ENCODE data around the gene RPS6KL1.

Gene RPS6KL1

DNA sequence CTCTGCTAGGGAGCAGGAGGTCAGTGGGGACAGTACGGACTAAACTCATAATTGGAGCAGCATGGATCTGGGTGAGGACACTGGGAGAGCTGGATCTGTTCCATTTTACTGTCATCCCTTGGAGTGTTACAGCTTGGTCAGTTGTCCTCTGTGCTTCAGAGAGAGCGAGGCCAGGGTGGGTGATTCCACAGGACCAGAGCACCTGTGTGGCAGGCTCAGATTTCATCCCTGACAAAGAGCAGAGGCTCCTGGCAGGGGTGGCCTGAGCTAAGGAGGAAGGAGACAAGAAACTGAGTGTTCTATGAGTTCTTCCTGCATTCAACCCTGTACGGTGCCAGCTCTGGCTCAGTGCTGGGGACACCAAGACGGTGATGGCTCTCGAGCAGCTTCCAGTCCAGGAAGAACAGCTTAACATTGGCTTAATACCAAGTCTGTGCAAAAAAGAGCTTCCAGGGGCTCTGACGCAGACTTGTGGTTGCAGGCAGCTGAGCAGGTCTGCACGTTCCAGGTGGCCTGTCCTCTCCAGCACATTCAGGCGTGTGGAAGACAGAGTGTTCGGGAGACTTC, 40.7 kb upstream of the RPS6KL1 start:
- no peak overlapping the region for H3K4me3 ChIP-seq (ENCODE audit: insufficient read depth in 1 of 2, low read depth in 1 of 2, low read length in 2 of 2)
- H4K91ac ChIP-seq (ENCODE audit: low read length): no peak overlapping the region
- H3K27me3 ChIP-seq (ENCODE audit: control insufficient read depth in 1 of 2, insufficient read depth in 1 of 2, low read length in 2 of 2): peaks cover 0 to 4% of the 10 kb centered on the region in 2 experiments
- no peak overlapping the region for H3K14ac ChIP-seq (ENCODE audit: low read length in 2 of 2)
- no peak overlapping the region for H2AFZ ChIP-seq (ENCODE audit: low read depth, low read length)
- no peak overlapping the region for H3K27ac ChIP-seq (ENCODE audit: low read length, poor library complexity, severe bottlenecking)
- no peak overlapping the region for H2BK12ac ChIP-seq (ENCODE audit: low read length in 2 of 2)
- no peaks in the 10 kb centered on the region for H3K79me1 ChIP-seq (replicated peaks; ENCODE audit: low read length, poor library complexity, severe bottlenecking)
- no peak overlapping the region for H2BK5ac ChIP-seq (ENCODE audit: low read depth, low read length, poor library complexity, severe bottlenecking)
- no peak overlapping the region for H3K9ac ChIP-seq (ENCODE audit: low read length)
- H3K23ac ChIP-seq (ENCODE audit: low read length in 2 of 2): no peak overlapping the region
- H4K8ac ChIP-seq (ENCODE audit: low read length): no peak overlapping the region
- no peak overlapping the region for H2BK15ac ChIP-seq (ENCODE audit: low read depth, poor library complexity, severe bottlenecking)
- no peak for DNase-seq
- 74% methylated on average over 9 of the region's 9 CpGs for WGBS
- H3K4me2 ChIP-seq (ENCODE audit: low read length, poor library complexity, severe bottlenecking): no peak overlapping the region
- no peaks in the 10 kb centered on the region for H3K36me3 ChIP-seq (ENCODE audit: control insufficient read depth in 1 of 2, insufficient read depth in 2 of 2, low read depth in 1 of 2, low read length in 2 of 2)
- peak overlapping the region in 1 of 2 experiments; percentile 59 for H3K4ac ChIP-seq (ENCODE audit: low read depth in 1 of 2, low read length in 2 of 2)
- no peak overlapping the region for H2BK120ac ChIP-seq (ENCODE audit: low read depth, low read length)
- no peaks in the 10 kb centered on the region for H3K9me3 ChIP-seq (ENCODE audit: control insufficient read depth, low read length)
- no peaks in the 10 kb centered on the region for H3K4me1 ChIP-seq (ENCODE audit: control insufficient read depth, insufficient read depth, low read depth, low read length)
- H3K18ac ChIP-seq (ENCODE audit: low read depth in 1 of 2, low read length in 2 of 2): peak overlapping the region in 1 of 2 experiments; percentile 33
- H2AK5ac ChIP-seq (ENCODE audit: low read length, severe bottlenecking): no peak overlapping the region

DNA sequence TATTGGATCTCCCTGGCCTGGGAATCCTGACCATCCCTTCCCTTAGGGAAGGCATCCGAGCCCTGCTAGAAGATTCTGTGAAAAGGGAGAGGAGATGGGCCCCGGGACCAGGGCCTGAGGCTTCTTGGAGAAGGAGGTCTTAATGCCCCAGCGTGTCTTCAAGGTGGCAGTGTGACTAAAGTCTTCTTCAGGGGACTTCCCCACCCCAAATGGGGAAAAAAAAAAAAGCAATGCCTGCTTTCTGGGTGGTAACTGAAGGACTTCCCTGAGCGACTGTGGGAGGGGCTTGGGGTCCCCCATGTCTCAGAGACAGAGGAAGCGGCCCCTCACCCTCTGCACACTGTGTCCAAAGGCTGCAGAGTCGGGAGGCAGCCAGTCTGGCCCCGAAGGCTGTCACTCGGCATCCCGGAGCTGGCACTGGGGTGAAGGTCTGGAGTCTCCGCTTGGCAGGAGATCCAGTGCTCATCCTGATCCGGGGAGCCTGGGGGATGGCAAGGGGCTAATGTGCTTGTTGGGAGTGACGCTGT, 40.2 kb upstream of the RPS6KL1 start:
- Histone ChIP-seq H3K79me1 (replicated peaks; ENCODE audit: low read length, poor library complexity, severe bottlenecking) (no peaks in the 10 kb centered on the region), H2BK120ac (ENCODE audit: low read depth, low read length) (no peak overlapping the region), H4K91ac (ENCODE audit: low read length) (no peak overlapping the region), H2BK12ac (ENCODE audit: low read length in 2 of 2) (no peak overlapping the region), H3K18ac (ENCODE audit: low read depth in 1 of 2, low read length in 2 of 2) (peak overlapping the region in 1 of 2 experiments; percentile 33), H3K27me3 (ENCODE audit: control insufficient read depth in 1 of 2, insufficient read depth in 1 of 2, low read length in 2 of 2) (peaks cover 0 to 4% of the 10 kb centered on the region in 2 experiments), H3K4me2 (ENCODE audit: low read length, poor library complexity, severe bottlenecking) (no peak overlapping the region), H3K4me1 (ENCODE audit: control insufficient read depth, insufficient read depth, low read depth, low read length) (no peaks in the 10 kb centered on the region), H3K36me3 (ENCODE audit: control insufficient read depth in 1 of 2, insufficient read depth in 2 of 2, low read depth in 1 of 2, low read length in 2 of 2) (no peaks in the 10 kb centered on the region), H3K4me3 (ENCODE audit: insufficient read depth in 1 of 2, low read depth in 1 of 2, low read length in 2 of 2) (no peak overlapping the region), H3K27ac (ENCODE audit: low read length, poor library complexity, severe bottlenecking) (no peak overlapping the region), H3K9me3 (ENCODE audit: control insufficient read depth, low read length) (no peaks in the 10 kb centered on the region), H2BK15ac (ENCODE audit: low read depth, poor library complexity, severe bottlenecking) (no peak overlapping the region), H3K23ac (ENCODE audit: low read length in 2 of 2) (no peak overlapping the region), H3K4ac (ENCODE audit: low read depth in 1 of 2, low read length in 2 of 2) (peak overlapping the region in 1 of 2 experiments; percentile 59), H2BK5ac (ENCODE audit: low read depth, low read length, poor library complexity, severe bottlenecking) (no peak overlapping the region), H3K14ac (ENCODE audit: low read length in 2 of 2) (no peak overlapping the region), H2AK5ac (ENCODE audit: low read length, severe bottlenecking) (no peak overlapping the region), H3K9ac (ENCODE audit: low read length) (no peak overlapping the region), H4K8ac (ENCODE audit: low read length) (no peak overlapping the region), H2AFZ (ENCODE audit: low read depth, low read length) (no peak overlapping the region)
- DNase-seq: no peak
- WGBS: 81% methylated on average over 12 of the region's 12 CpGs

DNA sequence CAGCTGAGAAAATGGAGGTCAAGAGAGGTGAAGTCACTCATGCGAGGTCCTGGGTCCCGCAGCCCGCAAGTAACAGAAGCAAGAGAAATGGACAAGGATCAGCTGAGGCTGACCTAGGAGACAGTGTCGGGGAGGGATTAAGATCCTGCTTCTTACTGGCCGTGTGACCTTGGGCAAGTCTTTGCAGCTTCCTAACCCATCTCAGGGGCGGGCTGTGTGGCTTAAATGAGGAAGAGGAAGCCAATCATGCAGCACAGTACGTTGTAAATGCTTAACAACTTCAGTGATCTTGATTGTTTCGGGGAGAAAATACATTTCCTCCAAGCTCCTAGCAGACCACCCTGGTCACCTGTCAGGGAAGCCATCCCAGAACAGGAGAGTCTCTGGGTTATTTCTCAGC, 39.4 kb upstream of the RPS6KL1 start:
- H2AK5ac ChIP-seq (ENCODE audit: low read length, severe bottlenecking): no peak overlapping the region
- no peak overlapping the region for H3K4me3 ChIP-seq (ENCODE audit: insufficient read depth in 1 of 2, low read depth in 1 of 2, low read length in 2 of 2)
- H3K79me1 ChIP-seq (replicated peaks; ENCODE audit: low read length, poor library complexity, severe bottlenecking): no peaks in the 10 kb centered on the region
- peaks cover 0 to 4% of the 10 kb centered on the region in 2 experiments for H3K27me3 ChIP-seq (ENCODE audit: control insufficient read depth in 1 of 2, insufficient read depth in 1 of 2, low read length in 2 of 2)
- no peak overlapping the region for H2BK15ac ChIP-seq (ENCODE audit: low read depth, poor library complexity, severe bottlenecking)
- H3K4me1 ChIP-seq (ENCODE audit: control insufficient read depth, insufficient read depth, low read depth, low read length): no peaks in the 10 kb centered on the region
- no peak overlapping the region for H3K4me2 ChIP-seq (ENCODE audit: low read length, poor library complexity, severe bottlenecking)
- no peak overlapping the region for H3K27ac ChIP-seq (ENCODE audit: low read length, poor library complexity, severe bottlenecking)
- H4K91ac ChIP-seq (ENCODE audit: low read length): no peak overlapping the region
- no peak overlapping the region for H2AFZ ChIP-seq (ENCODE audit: low read depth, low read length)
- no peaks in the 10 kb centered on the region for H3K36me3 ChIP-seq (ENCODE audit: control insufficient read depth in 1 of 2, insufficient read depth in 2 of 2, low read depth in 1 of 2, low read length in 2 of 2)
- H3K18ac ChIP-seq (ENCODE audit: low read depth in 1 of 2, low read length in 2 of 2): no peak overlapping the region
- no peak overlapping the region for H3K23ac ChIP-seq (ENCODE audit: low read length in 2 of 2)
- no peaks in the 10 kb centered on the region for H3K9me3 ChIP-seq (ENCODE audit: control insufficient read depth, low read length)
- no peak overlapping the region for H3K4ac ChIP-seq (ENCODE audit: low read depth in 1 of 2, low read length in 2 of 2)
- DNase-seq: no peak
- H2BK120ac ChIP-seq (ENCODE audit: low read depth, low read length): no peak overlapping the region
- no peak overlapping the region for H2BK5ac ChIP-seq (ENCODE audit: low read depth, low read length, poor library complexity, severe bottlenecking)
- 93% methylated on average over 8 of the region's 8 CpGs for WGBS
- H3K9ac ChIP-seq (ENCODE audit: low read length): no peak overlapping the region
- H4K8ac ChIP-seq (ENCODE audit: low read length): no peak overlapping the region
- no peak overlapping the region for H2BK12ac ChIP-seq (ENCODE audit: low read length in 2 of 2)
- H3K14ac ChIP-seq (ENCODE audit: low read length in 2 of 2): no peak overlapping the region

DNA sequence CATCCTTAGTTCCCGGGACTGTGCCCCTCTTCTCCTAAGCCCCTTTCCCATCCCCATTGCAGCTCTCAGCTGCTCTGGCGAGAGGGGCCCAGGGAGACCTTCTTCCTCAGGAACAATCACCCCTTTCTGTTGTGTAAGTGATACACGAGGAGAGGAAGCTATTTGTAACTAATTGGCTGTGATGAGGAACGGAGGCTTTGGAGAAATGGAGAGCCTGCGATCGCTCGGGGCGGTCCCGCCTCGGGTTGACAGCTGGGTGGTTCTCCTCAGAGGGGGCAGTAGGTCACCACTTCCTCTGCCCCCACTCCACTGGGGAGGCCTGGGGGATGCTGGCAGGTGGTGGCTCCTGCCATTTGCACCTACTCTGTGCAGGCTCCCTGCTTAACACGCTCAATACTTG, 39.0 kb upstream of the RPS6KL1 start:
- Histone ChIP-seq H3K4ac (ENCODE audit: low read depth in 1 of 2, low read length in 2 of 2) (no peak overlapping the region), H3K79me1 (replicated peaks; ENCODE audit: low read length, poor library complexity, severe bottlenecking) (no peaks in the 10 kb centered on the region), H3K4me2 (ENCODE audit: low read length, poor library complexity, severe bottlenecking) (no peak overlapping the region), H3K36me3 (ENCODE audit: control insufficient read depth in 1 of 2, insufficient read depth in 2 of 2, low read depth in 1 of 2, low read length in 2 of 2) (no peaks in the 10 kb centered on the region), H2BK120ac (ENCODE audit: low read depth, low read length) (no peak overlapping the region), H3K9ac (ENCODE audit: low read length) (no peak overlapping the region), H2AK5ac (ENCODE audit: low read length, severe bottlenecking) (no peak overlapping the region), H3K18ac (ENCODE audit: low read depth in 1 of 2, low read length in 2 of 2) (no peak overlapping the region), H3K14ac (ENCODE audit: low read length in 2 of 2) (no peak overlapping the region), H3K4me1 (ENCODE audit: control insufficient read depth, insufficient read depth, low read depth, low read length) (no peaks in the 10 kb centered on the region), H2BK5ac (ENCODE audit: low read depth, low read length, poor library complexity, severe bottlenecking) (no peak overlapping the region), H3K9me3 (ENCODE audit: control insufficient read depth, low read length) (no peaks in the 10 kb centered on the region), H4K91ac (ENCODE audit: low read length) (no peak overlapping the region), H2AFZ (ENCODE audit: low read depth, low read length) (no peak overlapping the region), H3K27me3 (ENCODE audit: control insufficient read depth in 1 of 2, insufficient read depth in 1 of 2, low read length in 2 of 2) (peaks cover 0 to 4% of the 10 kb centered on the region in 2 experiments), H3K4me3 (ENCODE audit: insufficient read depth in 1 of 2, low read depth in 1 of 2, low read length in 2 of 2) (no peak overlapping the region), H2BK12ac (ENCODE audit: low read length in 2 of 2) (no peak overlapping the region), H3K27ac (ENCODE audit: low read length, poor library complexity, severe bottlenecking) (no peak overlapping the region), H4K8ac (ENCODE audit: low read length) (no peak overlapping the region), H3K23ac (ENCODE audit: low read length in 2 of 2) (no peak overlapping the region), H2BK15ac (ENCODE audit: low read depth, poor library complexity, severe bottlenecking) (peak overlapping the region; percentile 60)
- no peak for DNase-seq
- 88% methylated on average over 9 of the region's 11 CpGs for whole genome bisulfite sequencing

Data from mesenchymal stem cell (in vitro differentiated cells and primary cell).